Endodermal cell (in vitro differentiated cells): ENCODE results near the gene NCAPG2. TPM values are rescaled to one million over a fixed set of nuclear protein-coding genes. Genes with fewer than 3 reads are reported as not detected.
A peak's percentile ranks its signal among the peaks of the same experiment; 100 is the strongest.

Source experiments
- DNase-seq: peaks from one replicate; pipeline ENCODE4 v3.0.0-alpha.2; 2017
- H3K27ac ChIP-seq: 2 replicates; pipeline ENCODE4 v1.5.1; 2013; ENCODE audit warnings: mild to moderate bottlenecking, low read depth, low read length, moderate library complexity
- H3K27me3 ChIP-seq: 2 replicates; pipeline ENCODE4 v1.6.1; 2013; ENCODE audit warnings: mild to moderate bottlenecking, low read length, moderate library complexity; ENCODE audit not compliant: insufficient read depth, control insufficient read depth, poor library complexity, severe bottlenecking
- H3K36me3 ChIP-seq: 2 replicates; pipeline ENCODE4 v1.7.0; 2013; ENCODE audit warnings: mild to moderate bottlenecking, low read length, moderate library complexity; ENCODE audit not compliant: control insufficient read depth, insufficient read depth
- H3K4me1 ChIP-seq: one replicate; pipeline ENCODE4 v1.7.0; 2013; ENCODE audit warnings: low read length; ENCODE audit not compliant: control insufficient read depth, insufficient read depth
- H3K4me3 ChIP-seq: 2 replicates; pipeline ENCODE4 v1.5.1; 2013; ENCODE audit warnings: mild to moderate bottlenecking, low read length, moderate library complexity
- H3K9ac ChIP-seq: 2 replicates; pipeline ENCODE4 v1.6.1; 2013; ENCODE audit warnings: mild to moderate bottlenecking, low read length, moderate library complexity; ENCODE audit not compliant: poor library complexity, severe bottlenecking; ENCODE audit errors: extremely low read depth
- H3K9me3 ChIP-seq: 2 replicates; pipeline ENCODE4 v1.6.1; 2013; ENCODE audit warnings: mild to moderate bottlenecking, low read length, moderate library complexity; ENCODE audit not compliant: control insufficient read depth
- H3K27ac Mint-ChIP-seq: 2 replicates; pipeline ENCODE4 v1.8.0; 2020; ENCODE audit warnings: mixed read lengths
- H3K27me3 Mint-ChIP-seq: 2 replicates; pipeline ENCODE4 v1.8.0; 2021; ENCODE audit warnings: mild to moderate bottlenecking, mixed read lengths; ENCODE audit not compliant: insufficient read depth
- H3K36me3 Mint-ChIP-seq: 2 replicates; pipeline ENCODE4 v1.8.0; 2020; ENCODE audit warnings: low read depth, mixed read lengths
- H3K4me1 Mint-ChIP-seq: 2 replicates; pipeline ENCODE4 v1.8.0; 2020; ENCODE audit warnings: mixed read lengths
- H3K4me3 Mint-ChIP-seq: 2 replicates; pipeline ENCODE4 v1.8.0; 2020; ENCODE audit warnings: mild to moderate bottlenecking, moderate library complexity, mixed read lengths
- H3K9me3 Mint-ChIP-seq: 2 replicates; pipeline ENCODE4 v1.8.0; 2020; ENCODE audit warnings: mild to moderate bottlenecking, mixed read lengths
- WGBS, 2 experiments: methylation state at CpG; one replicate each; pipeline versions ENCODE4 v1.1.5 to v1.1.7; 2013; ENCODE audit warnings: missing lambda C conversion rate in 2 of 2, mixed read lengths in 1 of 2; ENCODE audit not compliant: insufficient coverage in 1 of 2, insufficient read length in 1 of 2; 5-methylcytosine and 5-hydroxymethylcytosine counted together
- long read RNA-seq, 4 experiments: library from polyadenylated mRNA in 2 of 4; library from RNA in 1 of 4; library from capped mRNA in 1 of 4; stranded (forward) in 3 of 4; unstranded in 1 of 4; transcript quantifications; one replicate each; pipeline ENCODE4 v2.0.0, GENCODE V29; 2020 to 2021; ENCODE audit warnings: inconsistent platforms in 1 of 4
- polyA plus RNA-seq, 2 experiments: library from polyadenylated mRNA; stranded (reverse); fragments of 50-300 nt; gene quantifications; one replicate each; pipeline ENCODE4 v1.2.3, GENCODE V29; 2013
- total RNA-seq, 2 donors: library from RNA; stranded (reverse); fragmentation: NEBNext Ultra II Directional in 1 of 2; extraction: Animal tissue kit (Norgen Biotek cat#: 25700) in 1 of 2; gene quantifications; 2 replicates in 1 of 2; 3 replicates in 1 of 2; pipeline ENCODE4 v1.2.1, GENCODE V29; 2021
- TF ChIP-seq, protein P1 (sequence below): fragments of 200-600 bp; sonication (generic); conservative IDR thresholded peaks from 2 replicates; pipeline ENCODE4 v1.5.0; 2021; ENCODE audit warnings: antibody characterized with exemption, mild to moderate bottlenecking

The NCAPG2 gene, protein sequence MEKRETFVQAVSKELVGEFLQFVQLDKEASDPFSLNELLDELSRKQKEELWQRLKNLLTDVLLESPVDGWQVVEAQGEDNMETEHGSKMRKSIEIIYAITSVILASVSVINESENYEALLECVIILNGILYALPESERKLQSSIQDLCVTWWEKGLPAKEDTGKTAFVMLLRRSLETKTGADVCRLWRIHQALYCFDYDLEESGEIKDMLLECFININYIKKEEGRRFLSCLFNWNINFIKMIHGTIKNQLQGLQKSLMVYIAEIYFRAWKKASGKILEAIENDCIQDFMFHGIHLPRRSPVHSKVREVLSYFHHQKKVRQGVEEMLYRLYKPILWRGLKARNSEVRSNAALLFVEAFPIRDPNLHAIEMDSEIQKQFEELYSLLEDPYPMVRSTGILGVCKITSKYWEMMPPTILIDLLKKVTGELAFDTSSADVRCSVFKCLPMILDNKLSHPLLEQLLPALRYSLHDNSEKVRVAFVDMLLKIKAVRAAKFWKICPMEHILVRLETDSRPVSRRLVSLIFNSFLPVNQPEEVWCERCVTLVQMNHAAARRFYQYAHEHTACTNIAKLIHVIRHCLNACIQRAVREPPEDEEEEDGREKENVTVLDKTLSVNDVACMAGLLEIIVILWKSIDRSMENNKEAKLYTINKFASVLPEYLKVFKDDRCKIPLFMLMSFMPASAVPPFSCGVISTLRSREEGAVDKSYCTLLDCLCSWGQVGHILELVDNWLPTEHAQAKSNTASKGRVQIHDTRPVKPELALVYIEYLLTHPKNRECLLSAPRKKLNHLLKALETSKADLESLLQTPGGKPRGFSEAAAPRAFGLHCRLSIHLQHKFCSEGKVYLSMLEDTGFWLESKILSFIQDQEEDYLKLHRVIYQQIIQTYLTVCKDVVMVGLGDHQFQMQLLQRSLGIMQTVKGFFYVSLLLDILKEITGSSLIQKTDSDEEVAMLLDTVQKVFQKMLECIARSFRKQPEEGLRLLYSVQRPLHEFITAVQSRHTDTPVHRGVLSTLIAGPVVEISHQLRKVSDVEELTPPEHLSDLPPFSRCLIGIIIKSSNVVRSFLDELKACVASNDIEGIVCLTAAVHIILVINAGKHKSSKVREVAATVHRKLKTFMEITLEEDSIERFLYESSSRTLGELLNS
- 10 to 100 TPM; 58.7 to 77.1 TPM for total RNA-seq
- polyA plus RNA-seq (2013, experiment 1 of 2) = 54.0 TPM
- 49.2 TPM for polyA plus RNA-seq (2013, experiment 2 of 2)
- long read RNA-seq, experiment 1, partial matches to known transcripts = 16 of 27 reads
- long read RNA-seq, experiment 1, other reads (novel, unspliced or antisense) = 8 of 27 reads
- long read RNA-seq, experiment 2, full-length matches to known transcripts = 84 of 167 reads
- long read RNA-seq, experiment 2, partial matches to known transcripts = 20 of 167 reads
- long read RNA-seq, experiment 2, other reads (novel, unspliced or antisense) = 63 of 167 reads
- long read RNA-seq, experiment 3, full-length matches to known transcripts = 194 of 365 reads
- long read RNA-seq, experiment 3, partial matches to known transcripts = 29 of 365 reads
- long read RNA-seq, experiment 3, other reads (novel, unspliced or antisense) = 142 of 365 reads
- long read RNA-seq, experiment 4, partial matches to known transcripts = 5 of 15 reads
- long read RNA-seq, experiment 4, other reads (novel, unspliced or antisense) = 4 of 15 reads

DNA sequence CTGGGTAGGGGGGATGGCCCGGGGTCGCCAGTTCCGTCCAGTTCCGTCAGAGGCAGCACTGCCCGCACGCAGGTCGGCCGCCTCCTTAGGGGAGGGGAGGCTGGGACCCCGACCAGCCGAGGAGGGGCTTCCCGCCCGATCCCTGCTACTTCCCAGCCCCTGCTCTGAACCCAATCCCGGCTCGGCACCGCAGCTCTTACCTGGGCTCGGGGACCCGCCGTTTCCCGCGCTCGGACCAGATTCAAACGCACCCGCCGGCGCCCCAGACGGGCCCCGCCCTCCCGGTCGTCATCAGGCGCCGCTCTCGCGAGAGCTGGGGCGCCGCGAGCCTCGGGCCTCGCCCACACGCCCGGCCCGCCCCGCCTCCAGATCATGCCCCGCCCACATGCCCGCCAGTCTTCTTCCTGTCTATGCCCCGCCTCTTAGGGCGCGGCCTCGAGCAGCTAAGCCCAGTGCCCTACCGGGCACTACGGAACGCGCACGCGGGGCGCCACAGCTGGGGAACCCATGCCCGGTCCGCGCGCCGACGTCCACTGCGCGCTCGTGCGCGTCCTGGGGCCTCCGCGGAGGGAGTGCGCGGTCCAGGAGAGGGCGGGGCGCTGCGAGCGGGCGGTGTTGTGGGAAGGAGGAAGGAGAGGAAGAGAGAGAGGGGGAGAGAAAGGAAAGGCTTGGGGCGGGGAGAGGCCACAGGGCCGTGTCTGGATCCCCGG lies at the start of gene NCAPG2:
TSS of gene NCAPG2 (minus strand) at position 281 of the 710 bp plus-strand sequence. CDS start 2,905 bp downstream, outside the sequence.
- Histone ChIP-seq H3K27me3 (no peaks in the 10 kb centered on the region), H3K4me1 (no peaks in the 10 kb centered on the region), H3K9ac (peak within 1 kb of the TSS; percentile 92), H3K4me3 (peak within 1 kb of the TSS; percentile 92), H3K9me3 (peaks cover 5% of the 10 kb centered on the region), H3K36me3 (peaks cover 17% of the 10 kb centered on the region), H3K27ac (peak within 1 kb of the TSS; percentile 70)
- Mint-ChIP-seq H3K27ac (peak within 1 kb of the TSS; percentile 88), H3K27me3 (no peaks in the 10 kb centered on the region), H3K9me3 (peaks cover 8% of the 10 kb centered on the region), H3K4me1 (peaks cover 24% of the 10 kb centered on the region), H3K4me3 (peak within 1 kb of the TSS; percentile 75), H3K36me3 (peaks cover 12% of the 10 kb centered on the region)
- 0% methylated on average over 8 to 78 of the region's 78 CpGs for WGBS, 2 experiments
- DNase-seq = peak; percentile 99
- TF ChIP-seq, protein P1, sequence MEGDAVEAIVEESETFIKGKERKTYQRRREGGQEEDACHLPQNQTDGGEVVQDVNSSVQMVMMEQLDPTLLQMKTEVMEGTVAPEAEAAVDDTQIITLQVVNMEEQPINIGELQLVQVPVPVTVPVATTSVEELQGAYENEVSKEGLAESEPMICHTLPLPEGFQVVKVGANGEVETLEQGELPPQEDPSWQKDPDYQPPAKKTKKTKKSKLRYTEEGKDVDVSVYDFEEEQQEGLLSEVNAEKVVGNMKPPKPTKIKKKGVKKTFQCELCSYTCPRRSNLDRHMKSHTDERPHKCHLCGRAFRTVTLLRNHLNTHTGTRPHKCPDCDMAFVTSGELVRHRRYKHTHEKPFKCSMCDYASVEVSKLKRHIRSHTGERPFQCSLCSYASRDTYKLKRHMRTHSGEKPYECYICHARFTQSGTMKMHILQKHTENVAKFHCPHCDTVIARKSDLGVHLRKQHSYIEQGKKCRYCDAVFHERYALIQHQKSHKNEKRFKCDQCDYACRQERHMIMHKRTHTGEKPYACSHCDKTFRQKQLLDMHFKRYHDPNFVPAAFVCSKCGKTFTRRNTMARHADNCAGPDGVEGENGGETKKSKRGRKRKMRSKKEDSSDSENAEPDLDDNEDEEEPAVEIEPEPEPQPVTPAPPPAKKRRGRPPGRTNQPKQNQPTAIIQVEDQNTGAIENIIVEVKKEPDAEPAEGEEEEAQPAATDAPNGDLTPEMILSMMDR = peak; percentile 37

DNA sequence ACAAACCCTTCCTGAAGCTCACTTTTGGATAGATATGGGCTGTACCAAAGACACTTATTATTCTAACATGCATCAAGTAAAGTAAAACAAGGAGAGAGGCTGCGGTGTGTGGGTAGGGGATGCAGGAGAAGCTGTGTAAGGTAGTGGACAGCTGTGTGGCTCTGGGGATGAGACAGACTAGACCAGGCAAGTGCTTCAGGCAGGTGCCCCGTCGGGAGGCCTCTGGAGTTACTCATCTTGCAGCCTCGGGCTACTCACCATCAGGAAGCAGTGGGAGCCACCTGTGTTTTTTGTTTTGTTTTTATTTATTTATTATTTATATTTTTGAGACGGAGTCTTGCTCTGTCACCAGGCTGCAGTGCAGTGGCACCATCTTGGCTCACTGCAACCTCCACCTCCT lies 49.3 kb upstream of the NCAPG2 start:
- Histone ChIP-seq H3K27me3 (no peaks in the 10 kb centered on the region), H3K9me3 (no peaks in the 10 kb centered on the region), H3K27ac (no peak overlapping the region), H3K9ac (no peak overlapping the region), H3K4me1 (no peaks in the 10 kb centered on the region), H3K36me3 (peaks cover 28% of the 10 kb centered on the region), H3K4me3 (no peak overlapping the region)
- Mint-ChIP-seq H3K9me3 (no peaks in the 10 kb centered on the region), H3K4me1 (peaks cover 14% of the 10 kb centered on the region), H3K4me3 (no peak overlapping the region), H3K27ac (no peak overlapping the region), H3K27me3 (no peaks in the 10 kb centered on the region), H3K36me3 (peaks cover 41% of the 10 kb centered on the region)
- TF ChIP-seq, protein P1 = no peak
- no peak for DNase-seq
- WGBS, 2 experiments = 99% methylated on average over 5 of the region's 5 CpGs; no CpG with 5 or more reads in 1 of the 2 experiments
